GM12878 (cell line): ENCODE measurements around the gene RAPGEF4. TPM values are rescaled to one million over a fixed set of nuclear protein-coding genes. Genes with fewer than 3 reads are reported as not detected.

ENCODE experiments used
- ATAC-seq: fragments of 200-7000 bp; cut with Tn5 transposase; 3 replicates; pipeline ENCODE4 v1.9.1; 2020; ENCODE audit warnings: mild to moderate bottlenecking, moderate library complexity
- BruUV-seq: library from RNA; stranded (reverse); fragments of 400-500 nt; replicated peaks from 2 replicates; lab custom pipeline; 2021; lab: Mats Ljungman, UMichigan
- CTCF ChIA-PET: fragments of 300-600 bp; sonication (Branson Sonifier 250); formaldehyde crosslinking; extraction: SDS; loops from one replicate; lab custom pipeline; 2021; ENCODE audit warnings: inconsistent platforms; lab: Yijun Ruan, JAX
- POLR2A ChIA-PET: fragments of 350-600 bp; formaldehyde crosslinking; extraction: SDS; loops from one replicate; lab custom pipeline; 2021; ENCODE audit warnings: inconsistent platforms; lab: Charles Lee
- RAD21 ChIA-PET: fragments of 300-600 bp; sonication (Branson Sonifier 250); formaldehyde crosslinking; loops from one replicate; lab custom pipeline; 2023; ENCODE audit warnings: antibody characterized with exemption; ENCODE audit not compliant: unreplicated experiment; lab: Charles Lee
- SMC1A ChIA-PET: fragments of 300-600 bp; sonication (Branson Sonifier 250); formaldehyde crosslinking; loops from one replicate; lab custom pipeline; 2023; ENCODE audit not compliant: unreplicated experiment, uncharacterized antibody; lab: Charles Lee
- DNase-seq: peaks from one replicate; pipeline ENCODE4 v3.0.0-alpha.2; 2011; ENCODE audit warnings: low read depth, low spot score
- FAIRE-seq: peaks from 3 replicates; lab custom pipeline; 2011; peaks lifted over from hg19 to GRCh38; lab: Jason Lieb, UNC
- H2AFZ ChIP-seq: 2 replicates; pipeline ENCODE4 v1.6.0; 2011; ENCODE audit warnings: low read depth, low read length, control low read depth; ENCODE audit not compliant: control insufficient read depth
- H3K27ac ChIP-seq: 2 replicates; pipeline ENCODE4 v1.5.1; 2011; ENCODE audit warnings: control low read depth; ENCODE audit not compliant: control insufficient read depth, insufficient read depth
- H3K27me3 ChIP-seq, 2 experiments: replicated peaks in 1 of 2; 2 replicates each; pipeline versions ENCODE4 v1.6.0 to v1.6.1; 2011; ENCODE audit warnings: low read length in 1 of 2; ENCODE audit not compliant: control insufficient read depth in 2 of 2, insufficient read depth in 2 of 2
- H3K36me3 ChIP-seq, 2 experiments: 2 replicates each; pipeline ENCODE4 v1.5.1; 2011; ENCODE audit warnings: low read length in 1 of 2; ENCODE audit not compliant: control insufficient read depth in 2 of 2, insufficient read depth in 2 of 2
- H3K4me1 ChIP-seq: 2 replicates; pipeline ENCODE4 v1.6.1; 2011; ENCODE audit warnings: mild to moderate bottlenecking, low read length, moderate library complexity, mixed read lengths; ENCODE audit not compliant: control insufficient read depth, insufficient read depth
- H3K4me2 ChIP-seq: 2 replicates; pipeline ENCODE4 v1.6.0; 2011; ENCODE audit warnings: control low read depth; ENCODE audit not compliant: control insufficient read depth, insufficient read depth
- H3K4me3 ChIP-seq: fragments of 200-600 bp; sonication (generic); 2 replicates; pipeline ENCODE4 v1.5.1; 2016
- H3K79me2 ChIP-seq: 2 replicates; pipeline ENCODE4 v1.6.0; 2011; ENCODE audit warnings: low read length; ENCODE audit not compliant: control insufficient read depth, insufficient read depth
- H3K9ac ChIP-seq: 2 replicates; pipeline ENCODE4 v1.8.0; 2011; ENCODE audit warnings: low read length, control low read depth, mixed read lengths; ENCODE audit not compliant: control insufficient read depth, insufficient read depth
- H3K9me3 ChIP-seq: replicated peaks from 3 replicates; pipeline ENCODE4 v1.5.1; 2011; ENCODE audit warnings: mild to moderate bottlenecking, low read length; ENCODE audit not compliant: control insufficient read depth, insufficient read depth
- H4K20me1 ChIP-seq: 2 replicates; pipeline ENCODE4 v1.6.0; 2011; ENCODE audit not compliant: control insufficient read depth, insufficient read depth
- CREB1 ChIP-seq: IDR thresholded peaks from 2 replicates; pipeline ENCODE4 v1.6.1; 2012; ENCODE audit warnings: low read depth, mild to moderate bottlenecking, inconsistent platforms
- DPF2 ChIP-seq: fragments of 450-650 bp; IDR thresholded peaks from 2 replicates; pipeline ENCODE4 v1.6.1; 2017; ENCODE audit warnings: mild to moderate bottlenecking
- ESRRA ChIP-seq: IDR thresholded peaks from 2 replicates; pipeline ENCODE4 v1.6.1; 2012; ENCODE audit warnings: mild to moderate bottlenecking, low read length, improper control_type of control experiment
- ETV6 ChIP-seq, 2 experiments: fragments of 450-650 bp in 1 of 2; IDR thresholded peaks in 1 of 2; conservative IDR thresholded peaks in 1 of 2; 2 replicates each; pipeline ENCODE4 v1.6.1; 2014; ENCODE audit warnings: antibody characterized with exemption in 1 of 2, borderline replicate concordance in 1 of 2, low read depth in 1 of 2, mild to moderate bottlenecking in 1 of 2, moderate library complexity in 1 of 2
- JUNB ChIP-seq: IDR thresholded peaks from 2 replicates; pipeline ENCODE4 v1.6.1; 2016; ENCODE audit warnings: antibody characterized with exemption, mild to moderate bottlenecking
- MXI1 ChIP-seq: fragments of 150-350 bp; IDR thresholded peaks from 2 replicates; pipeline ENCODE4 v1.6.1; 2011; ENCODE audit warnings: low read depth, mild to moderate bottlenecking, inconsistent platforms, low read length, improper control_type of control experiment
- POLR2AphosphoS2 ChIP-seq: IDR thresholded peaks from 2 replicates; pipeline ENCODE4 v1.6.1; 2011; ENCODE audit warnings: low read depth, mild to moderate bottlenecking, low read length, improper control_type of control experiment, moderate library complexity
- SMAD1 ChIP-seq: fragments of 450-650 bp; IDR thresholded peaks from 2 replicates; pipeline ENCODE4 v1.6.1; 2018; ENCODE audit warnings: mild to moderate bottlenecking, low read depth; ENCODE audit not compliant: partially characterized antibody
- SMAD5 ChIP-seq: IDR thresholded peaks from 2 replicates; pipeline ENCODE4 v1.6.1; 2016; ENCODE audit warnings: antibody characterized with exemption, low read depth
- YY1 ChIP-seq: IDR thresholded peaks from 2 replicates; pipeline ENCODE4 v1.6.1; 2011; ENCODE audit warnings: low read depth, mild to moderate bottlenecking, low read length
- ZNF622 ChIP-seq: fragments of 450-650 bp; IDR thresholded peaks from 2 replicates; pipeline ENCODE4 v1.6.1; 2017; ENCODE audit warnings: mild to moderate bottlenecking, inconsistent platforms
- whole genome bisulfite sequencing: methylation state at CpG from one replicate; pipeline ENCODE4 v1.1.6; 2016; ENCODE audit warnings: low lambda C conversion rate; ENCODE audit not compliant: insufficient replicate concordance, insufficient coverage; ENCODE audit errors: missing lambda C conversion rate; 5-methylcytosine and 5-hydroxymethylcytosine counted together
- in situ Hi-C: fragments of 300-500 bp; cut with MboI; formaldehyde crosslinking; loops from 9 replicates; pipeline ENCODE4 v1.14.3; 2018; ENCODE audit warnings: mixed read lengths
- intact Hi-C: fragments of 100-400 bp; cut with micrococcal nuclease; formaldehyde crosslinking; loops from one replicate; pipeline ENCODE4 v1.14.2; 2022; ENCODE audit not compliant: unreplicated experiment
- polyA plus RNA-seq, 11 experiments: library from polyadenylated mRNA; depleted of rRNA in 4 of 11; unstranded in 6 of 11; stranded (reverse) in 5 of 11; fragments of >200 nt; fragmentation: Nextera tagmentation in 4 of 11; fragmentation: Illumina TruSeq in 1 of 11; extraction: Ambion mirVana in 4 of 11; extraction: Trizol in 1 of 11; gene quantifications; 1 replicate in 1 of 11; 2 replicates in 10 of 11; pipeline versions ENCODE4 v1.2.1 to v1.2.3, GENCODE V29; 2011 to 2016; ENCODE audit warnings: inconsistent platforms in 2 of 11, missing spikeins in 2 of 11, low read depth in 1 of 11
- total RNA-seq, 4 experiments: library from RNA; depleted of rRNA in 3 of 4; stranded (reverse); fragments of >200 nt in 3 of 4; fragmentation: Illumina TruSeq in 1 of 4; extraction: Trizol in 1 of 4; gene quantifications; 2 replicates each; pipeline versions ENCODE4 v1.2.1 to v1.2.3, GENCODE V29; 2013 to 2021
- TF ChIP-seq, protein P1 (sequence below): IDR thresholded peaks from 2 replicates; pipeline ENCODE4 v1.6.1; 2011; ENCODE audit warnings: mild to moderate bottlenecking, low read depth, low read length, moderate library complexity; ENCODE audit not compliant: insufficient replicate concordance
- TF ChIP-seq, protein P2 (sequence below): IDR thresholded peaks from 2 replicates; pipeline ENCODE4 v1.6.1; 2012; ENCODE audit warnings: improper control_type of control experiment, low read depth, low read length; ENCODE audit not compliant: insufficient replicate concordance

The RAPGEF4 gene
- total and polyA plus RNA-seq, 10 of the 15 experiments (the other 5 are each of a cell fraction or from before 2014, with no cell fraction given): 0.18 TPM; not detected in 8

DNA sequence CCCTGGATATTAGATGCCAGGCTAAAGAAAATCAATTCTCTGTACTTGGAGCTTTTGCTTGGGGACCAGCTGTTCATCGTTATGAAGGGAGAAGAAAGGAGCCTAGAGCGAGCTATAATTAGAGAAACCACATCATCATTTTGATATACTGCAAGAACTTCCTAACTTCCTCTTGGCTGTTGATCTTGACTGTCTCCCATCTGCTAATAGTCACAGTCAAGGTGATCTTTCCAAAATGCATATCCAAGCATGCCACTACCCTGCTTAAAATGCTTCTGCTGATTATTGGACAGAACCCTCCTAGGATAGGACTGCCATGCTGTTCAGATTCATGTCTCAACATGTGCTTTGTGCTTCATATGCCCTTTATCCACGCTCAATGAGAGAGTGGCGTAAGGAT lies 54.8 kb downstream of the RAPGEF4 start:
- no peak overlapping the region for H3K4me3 ChIP-seq
- no peak overlapping the region for H3K27ac ChIP-seq
- ChIA-PET SMC1A (no interaction called here), POLR2A (no interaction called here), CTCF (no interaction called here), RAD21 (no interaction called here)
- no TSS peak for BruUV-seq
- DNase-seq (no peak), ATAC-seq (no peak), FAIRE-seq (no peak)
- intact Hi-C loops (no loop called here), in situ Hi-C loops (no loop called here)
- H3K4me1 ChIP-seq: no peaks in the 10 kb centered on the region
- TF ChIP-seq SMAD5: no peak
- no peak for TF ChIP-seq ETV6 (conservative IDR thresholded peaks at IDR 0.05 in 1 of 2, IDR thresholded peaks at IDR 0.05 in 1 of 2; ENCODE audit: borderline replicate concordance in 1 of 2, low read depth in 1 of 2)
- TF ChIP-seq DPF2: no peak
- TF ChIP-seq, protein P1, sequence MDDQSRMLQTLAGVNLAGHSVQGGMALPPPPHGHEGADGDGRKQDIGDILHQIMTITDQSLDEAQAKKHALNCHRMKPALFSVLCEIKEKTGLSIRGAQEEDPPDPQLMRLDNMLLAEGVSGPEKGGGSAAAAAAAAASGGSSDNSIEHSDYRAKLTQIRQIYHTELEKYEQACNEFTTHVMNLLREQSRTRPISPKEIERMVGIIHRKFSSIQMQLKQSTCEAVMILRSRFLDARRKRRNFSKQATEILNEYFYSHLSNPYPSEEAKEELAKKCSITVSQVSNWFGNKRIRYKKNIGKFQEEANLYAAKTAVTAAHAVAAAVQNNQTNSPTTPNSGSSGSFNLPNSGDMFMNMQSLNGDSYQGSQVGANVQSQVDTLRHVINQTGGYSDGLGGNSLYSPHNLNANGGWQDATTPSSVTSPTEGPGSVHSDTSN: no peak
- TF ChIP-seq MXI1: no peak
- no peak for TF ChIP-seq POLR2AphosphoS2
- no peak for TF ChIP-seq JUNB
- TF ChIP-seq, protein P2, sequence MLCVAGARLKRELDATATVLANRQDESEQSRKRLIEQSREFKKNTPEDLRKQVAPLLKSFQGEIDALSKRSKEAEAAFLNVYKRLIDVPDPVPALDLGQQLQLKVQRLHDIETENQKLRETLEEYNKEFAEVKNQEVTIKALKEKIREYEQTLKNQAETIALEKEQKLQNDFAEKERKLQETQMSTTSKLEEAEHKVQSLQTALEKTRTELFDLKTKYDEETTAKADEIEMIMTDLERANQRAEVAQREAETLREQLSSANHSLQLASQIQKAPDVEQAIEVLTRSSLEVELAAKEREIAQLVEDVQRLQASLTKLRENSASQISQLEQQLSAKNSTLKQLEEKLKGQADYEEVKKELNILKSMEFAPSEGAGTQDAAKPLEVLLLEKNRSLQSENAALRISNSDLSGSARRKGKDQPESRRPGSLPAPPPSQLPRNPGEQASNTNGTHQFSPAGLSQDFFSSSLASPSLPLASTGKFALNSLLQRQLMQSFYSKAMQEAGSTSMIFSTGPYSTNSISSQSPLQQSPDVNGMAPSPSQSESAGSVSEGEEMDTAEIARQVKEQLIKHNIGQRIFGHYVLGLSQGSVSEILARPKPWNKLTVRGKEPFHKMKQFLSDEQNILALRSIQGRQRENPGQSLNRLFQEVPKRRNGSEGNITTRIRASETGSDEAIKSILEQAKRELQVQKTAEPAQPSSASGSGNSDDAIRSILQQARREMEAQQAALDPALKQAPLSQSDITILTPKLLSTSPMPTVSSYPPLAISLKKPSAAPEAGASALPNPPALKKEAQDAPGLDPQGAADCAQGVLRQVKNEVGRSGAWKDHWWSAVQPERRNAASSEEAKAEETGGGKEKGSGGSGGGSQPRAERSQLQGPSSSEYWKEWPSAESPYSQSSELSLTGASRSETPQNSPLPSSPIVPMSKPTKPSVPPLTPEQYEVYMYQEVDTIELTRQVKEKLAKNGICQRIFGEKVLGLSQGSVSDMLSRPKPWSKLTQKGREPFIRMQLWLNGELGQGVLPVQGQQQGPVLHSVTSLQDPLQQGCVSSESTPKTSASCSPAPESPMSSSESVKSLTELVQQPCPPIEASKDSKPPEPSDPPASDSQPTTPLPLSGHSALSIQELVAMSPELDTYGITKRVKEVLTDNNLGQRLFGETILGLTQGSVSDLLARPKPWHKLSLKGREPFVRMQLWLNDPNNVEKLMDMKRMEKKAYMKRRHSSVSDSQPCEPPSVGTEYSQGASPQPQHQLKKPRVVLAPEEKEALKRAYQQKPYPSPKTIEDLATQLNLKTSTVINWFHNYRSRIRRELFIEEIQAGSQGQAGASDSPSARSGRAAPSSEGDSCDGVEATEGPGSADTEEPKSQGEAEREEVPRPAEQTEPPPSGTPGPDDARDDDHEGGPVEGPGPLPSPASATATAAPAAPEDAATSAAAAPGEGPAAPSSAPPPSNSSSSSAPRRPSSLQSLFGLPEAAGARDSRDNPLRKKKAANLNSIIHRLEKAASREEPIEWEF: no peak
- TF ChIP-seq ZNF622: no peak
- TF ChIP-seq SMAD1: no peak
- TF ChIP-seq ESRRA: no peak
- TF ChIP-seq YY1: no peak
- no peak for TF ChIP-seq CREB1
- H3K9ac ChIP-seq: no peak overlapping the region
- H3K9me3 ChIP-seq: no peaks in the 10 kb centered on the region
- no peak overlapping the region for H3K4me2 ChIP-seq
- WGBS: 16% methylated on average over 4 of the region's 4 CpGs
- H3K79me2 ChIP-seq: no peaks in the 10 kb centered on the region
- no peak overlapping the region for H2AFZ ChIP-seq
- H3K27me3 ChIP-seq: no peaks in the 10 kb centered on the region
- H3K36me3 ChIP-seq: no peaks in the 10 kb centered on the region
- H4K20me1 ChIP-seq: no peaks in the 10 kb centered on the region
